PC-3 (cell line): Measurements from ENCODE around the gene DNAH1. TPM values are rescaled to one million over a fixed set of nuclear protein-coding genes. Genes with fewer than 3 reads are reported as not detected.

Source experiments
- ATAC-seq: fragments of 200-7000 bp; cut with Tn5 transposase; 2 replicates; pipeline ENCODE4 v1.9.1; 2020; ENCODE audit warnings: mild to moderate bottlenecking, moderate library complexity
- BruUV-seq: library from RNA; stranded (reverse); fragments of 400-500 nt; replicated peaks from 2 replicates; lab custom pipeline; 2021; lab: Mats Ljungman, UMichigan
- CTCF ChIA-PET: fragments of 300-600 bp; sonication (Branson Sonifier 250); formaldehyde crosslinking; loops from one replicate; lab custom pipeline; 2022; ENCODE audit warnings: antibody characterized with exemption; lab: Charles Lee
- POLR2A ChIA-PET: fragments of 300-600 bp; sonication (Branson Sonifier 250); formaldehyde crosslinking; loops from one replicate; lab custom pipeline; 2022; ENCODE audit warnings: antibody characterized with exemption; ENCODE audit not compliant: unreplicated experiment; lab: Charles Lee
- DNase-seq: peaks from one replicate; pipeline ENCODE4 v3.0.0-alpha.2; 2015
- H2AFZ ChIP-seq: fragments of 300-600 bp; sonication (generic); 2 replicates; pipeline ENCODE4 v1.6.0; 2016; ENCODE audit warnings: antibody characterized with exemption, low read length
- H3F3A ChIP-seq: fragments of 300-600 bp; sonication (generic); one replicate; pipeline ENCODE4 v1.6.0; 2017; ENCODE audit warnings: antibody characterized with exemption, low read length, control low read depth, mild to moderate bottlenecking; ENCODE audit not compliant: unreplicated experiment
- H3K27ac ChIP-seq: fragments of 300-600 bp; sonication (generic); 2 replicates; pipeline ENCODE4 v1.5.1; 2016; ENCODE audit warnings: mild to moderate bottlenecking, low read length
- H3K27me3 ChIP-seq: fragments of 300-600 bp; sonication (generic); 2 replicates; pipeline ENCODE4 v1.6.1; 2016; ENCODE audit warnings: low read length, mixed read lengths
- H3K36me3 ChIP-seq: fragments of 300-600 bp; sonication (generic); 2 replicates; pipeline ENCODE4 v1.6.1; 2016; ENCODE audit warnings: low read depth, mixed run types, low read length, mixed read lengths
- H3K4me1 ChIP-seq: fragments of 300-600 bp; sonication (generic); 2 replicates; pipeline ENCODE4 v1.5.1; 2016; ENCODE audit warnings: low read length; ENCODE audit not compliant: insufficient read depth
- H3K4me2 ChIP-seq: fragments of 300-600 bp; sonication (generic); 2 replicates; pipeline ENCODE4 v1.6.0; 2016; ENCODE audit warnings: low read length
- H3K4me3 ChIP-seq: fragments of 300-600 bp; sonication (generic); 2 replicates; pipeline ENCODE4 v1.5.1; 2016; ENCODE audit warnings: mild to moderate bottlenecking, low read length, mixed read lengths
- H3K79me2 ChIP-seq: fragments of 300-600 bp; sonication (generic); 2 replicates; pipeline ENCODE4 v1.6.1; 2017; ENCODE audit warnings: low read length, mixed read lengths
- H3K9ac ChIP-seq: fragments of 300-600 bp; sonication (generic); 2 replicates; pipeline ENCODE4 v1.6.0; 2016; ENCODE audit warnings: mild to moderate bottlenecking, low read length
- H3K9me2 ChIP-seq: fragments of 300-600 bp; sonication (generic); replicated peaks from 2 replicates; pipeline ENCODE4 v1.6.1; 2016; ENCODE audit warnings: mixed run types, low read length, mixed read lengths
- H3K9me3 ChIP-seq: fragments of 300-600 bp; sonication (generic); 2 replicates; pipeline ENCODE4 v1.6.1; 2016; ENCODE audit warnings: low read length, mixed read lengths
- H4K20me1 ChIP-seq: fragments of 300-600 bp; sonication (generic); 2 replicates; pipeline ENCODE4 v1.6.1; 2016; ENCODE audit warnings: low read length, mixed read lengths
- CTCF ChIP-seq: fragments of 300-600 bp; sonication (generic); conservative IDR thresholded peaks from 2 replicates; pipeline ENCODE4 v1.5.1; 2017; ENCODE audit warnings: antibody characterized with exemption, low read depth, mild to moderate bottlenecking, low read length
- EZH2 ChIP-seq: fragments of 300-600 bp; sonication (generic); IDR thresholded peaks from one replicate; pipeline ENCODE4 v1.6.1; 2017; ENCODE audit warnings: antibody characterized with exemption, mild to moderate bottlenecking, low read length; ENCODE audit not compliant: unreplicated experiment
- EZH2phosphoT487 ChIP-seq: fragments of 300-600 bp; sonication (generic); IDR thresholded peaks from 2 replicates; pipeline ENCODE4 v1.6.1; 2018; ENCODE audit warnings: mild to moderate bottlenecking, antibody characterized with exemption, low read length, borderline replicate concordance
- intact Hi-C: fragments of 100-400 bp; cut with micrococcal nuclease; formaldehyde crosslinking; loops from 2 replicates; pipeline ENCODE4 v1.9.0; 2023
- microRNA-seq: library from miRNA; unstranded; fragments of <30 nt; microRNA quantifications from one replicate; pipeline ENCODE4 v1.1.0, GENCODE V29; 2020; ENCODE audit not compliant: unreplicated experiment
- total RNA-seq: library from RNA; depleted of rRNA; stranded (reverse); fragments of >200 nt; gene quantifications from 2 replicates; pipeline ENCODE4 v1.2.3, GENCODE V29; 2014; rRNA removed

The DNAH1 gene
- total RNA-seq, 1 experiment from 2014 or later: 2.2 TPM

GRCh38 chr3:52447512-52448355 lies 131.6 kb downstream of the DNAH1 start:
- DNase-seq: no peak
- Histone ChIP-seq H3F3A (no peaks in the 10 kb centered on the region), H3K4me3 (no peak overlapping the region), H3K9me2 (no peaks in the 10 kb centered on the region), H3K79me2 (no peaks in the 10 kb centered on the region), H4K20me1 (no peaks in the 10 kb centered on the region), H3K27me3 (no peaks in the 10 kb centered on the region), H3K4me1 (peaks cover 6% of the 10 kb centered on the region), H2AFZ (no peak overlapping the region), H3K27ac (no peak overlapping the region), H3K36me3 (no peaks in the 10 kb centered on the region), H3K4me2 (no peak overlapping the region), H3K9me3 (no peaks in the 10 kb centered on the region), H3K9ac (no peak overlapping the region)
- ChIA-PET CTCF (interaction anchor here (1.5 kb wide), 1 partner anchor 35 kb away, joined by 4 read pairs; no protein-coding TSS in a partner anchor), POLR2A (no interaction called here)
- intact Hi-C loops: loop anchor here (1.0 kb wide), 2 partner anchors 19 to 35 kb away; no protein-coding TSS in a partner anchor
- no peak for TF ChIP-seq EZH2
- no peak for TF ChIP-seq EZH2phosphoT487
- TF ChIP-seq CTCF: no peak
- ATAC-seq: no peak
- no TSS peak for BruUV-seq

Small RNAs within 50 kb of the gene (microRNA-seq; reads per million reads assigned to microRNA genes)
- gene MIR135A1: not detected
- gene MIRLET7G: 94,592 reads per million, percentile 99 among the genes with 10 or more reads in this experiment

Other genes with a start within 250 kb of the DNAH1 start
- 41.5 and 43.0 TPM in 2 replicates for gene POC1A, start 161.9 kb upstream of the DNAH1 start, total RNA-seq
- gene ALAS1, start 118.2 kb upstream of the DNAH1 start, total RNA-seq: 63.5 and 69.5 TPM in 2 replicates
- not detected in 2 replicates for gene TLR9, start 90.7 kb upstream of the DNAH1 start, total RNA-seq
- gene TWF2, start 77.2 kb upstream of the DNAH1 start, total RNA-seq: 147 and 166 TPM in 2 replicates
- gene PPM1M, start 70.6 kb upstream of the DNAH1 start, total RNA-seq: 8.5 and 12.4 TPM in 2 replicates
- gene WDR82, start 37.7 kb upstream of the DNAH1 start, total RNA-seq: 56.2 and 56.4 TPM in 2 replicates
- 11.3 and 11.7 TPM in 2 replicates for gene GLYCTK, start 28.5 kb upstream of the DNAH1 start, total RNA-seq
- 103 and 108 TPM in 2 replicates for gene BAP1, start 93.7 kb downstream of the DNAH1 start, total RNA-seq
- gene PHF7, start 94.3 kb downstream of the DNAH1 start, total RNA-seq: 7.3 and 8.5 TPM in 2 replicates
- 0.77 and 1.6 TPM in 2 replicates for gene SEMA3G, start 128.8 kb downstream of the DNAH1 start, total RNA-seq
- 1.9 and 4.9 TPM in 2 replicates for gene TNNC1, start 137.7 kb downstream of the DNAH1 start, total RNA-seq
- 60.4 and 65.3 TPM in 2 replicates for gene NISCH, start 139.3 kb downstream of the DNAH1 start, total RNA-seq
- 0.33 TPM in 1 of 2 replicates, not detected in the other for gene STAB1, start 179.0 kb downstream of the DNAH1 start, total RNA-seq
- gene NT5DC2, start 217.5 kb downstream of the DNAH1 start, total RNA-seq: 229 and 263 TPM in 2 replicates
- gene UQCC5, start 220.3 kb downstream of the DNAH1 start, total RNA-seq: 14.5 and 26.1 TPM in 2 replicates